Stimulated activated CD4-positive, alpha-beta T cell treated with anti-CD3 and anti-CD28 coated beads, Interleukin-4, amount 100 ng/mL, for 24 hours (primary cell): ENCODE results near the gene PGAM5.
"Not testable (repeated sequence)": the region's sequence is repeated elsewhere in the genome, so short reads cannot be mapped to it uniquely, and the experiment has no call there.

Experiments
- DNase-seq: peaks from one replicate; pipeline ENCODE4 v3.0.0-alpha.2; 2020

The PGAM5 gene

DNA sequence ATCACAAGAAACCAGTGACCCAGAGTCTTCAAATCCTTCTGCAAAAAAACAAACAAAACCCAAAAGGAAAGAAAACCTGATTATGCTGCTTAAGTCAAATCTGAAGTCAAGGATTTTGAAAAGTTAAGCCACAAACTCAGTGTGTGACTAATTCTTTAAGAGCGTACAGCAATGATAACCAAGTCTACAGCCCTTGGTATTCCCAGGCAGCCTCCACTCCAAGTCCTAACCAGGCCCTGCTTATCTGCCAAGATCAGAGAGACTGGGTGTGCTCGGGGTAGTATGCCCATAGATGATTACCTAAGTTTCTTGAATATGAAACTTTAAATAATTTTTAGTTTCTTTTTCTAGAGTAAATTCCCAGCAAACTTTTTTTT lies 13.1 kb downstream of the PGAM5 start:
- DNase-seq: no peak

DNA sequence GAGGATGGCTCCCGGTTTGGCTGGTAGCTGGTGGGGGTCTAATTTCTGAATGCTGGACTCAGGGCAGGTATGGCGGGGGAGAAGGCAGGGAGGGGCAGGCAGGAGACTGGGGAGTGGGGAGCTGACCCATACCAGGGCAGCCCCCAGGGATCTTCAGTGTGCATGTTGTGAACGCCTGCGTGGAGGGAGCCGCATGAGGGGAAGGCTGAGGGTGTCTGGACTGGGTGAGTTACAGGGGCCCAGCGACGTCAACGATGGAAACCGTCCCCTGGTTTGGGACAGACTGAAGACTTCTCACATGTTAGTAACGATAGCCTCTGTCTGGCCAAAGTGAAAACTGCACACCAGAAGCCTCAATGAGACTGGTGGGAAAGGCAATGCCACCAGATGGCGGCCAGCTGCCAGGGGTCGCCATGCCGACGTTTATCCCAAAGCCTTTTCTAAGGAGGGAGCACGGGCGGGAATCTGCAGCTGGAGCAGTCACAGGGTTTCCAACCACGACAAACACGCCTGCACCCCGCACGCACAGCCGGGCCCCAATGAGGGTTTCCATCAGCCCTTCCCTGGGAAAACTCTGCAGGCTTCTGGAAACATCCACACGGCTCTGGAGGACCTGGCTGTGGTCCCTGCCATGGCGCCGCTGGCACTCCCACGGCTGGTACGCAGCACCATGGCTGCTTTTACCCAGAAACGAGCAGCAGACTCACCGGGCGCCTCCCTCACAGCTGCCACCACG lies 14.0 kb downstream of the PGAM5 start:
- DNase-seq: no peak

DNA sequence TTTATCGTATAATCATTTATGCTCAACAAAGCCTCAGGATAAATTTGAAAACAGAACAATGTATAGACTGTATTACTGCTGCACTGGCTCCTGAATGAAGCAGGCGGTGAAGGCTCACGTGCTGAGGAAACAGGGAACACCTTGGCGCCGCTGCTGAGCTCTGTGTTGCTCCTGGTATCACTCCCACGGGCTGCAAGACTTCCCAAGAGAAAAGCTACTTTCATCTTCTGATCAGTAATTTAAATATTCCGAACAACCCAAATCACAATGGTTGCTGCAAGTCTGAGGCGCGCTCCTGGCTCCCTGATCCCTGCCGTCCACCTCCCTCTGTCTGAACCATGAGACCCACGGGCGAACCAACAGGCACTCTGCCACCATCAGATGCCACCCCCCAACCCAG lies 15.7 kb downstream of the PGAM5 start:
- DNase-seq: no peak

DNA sequence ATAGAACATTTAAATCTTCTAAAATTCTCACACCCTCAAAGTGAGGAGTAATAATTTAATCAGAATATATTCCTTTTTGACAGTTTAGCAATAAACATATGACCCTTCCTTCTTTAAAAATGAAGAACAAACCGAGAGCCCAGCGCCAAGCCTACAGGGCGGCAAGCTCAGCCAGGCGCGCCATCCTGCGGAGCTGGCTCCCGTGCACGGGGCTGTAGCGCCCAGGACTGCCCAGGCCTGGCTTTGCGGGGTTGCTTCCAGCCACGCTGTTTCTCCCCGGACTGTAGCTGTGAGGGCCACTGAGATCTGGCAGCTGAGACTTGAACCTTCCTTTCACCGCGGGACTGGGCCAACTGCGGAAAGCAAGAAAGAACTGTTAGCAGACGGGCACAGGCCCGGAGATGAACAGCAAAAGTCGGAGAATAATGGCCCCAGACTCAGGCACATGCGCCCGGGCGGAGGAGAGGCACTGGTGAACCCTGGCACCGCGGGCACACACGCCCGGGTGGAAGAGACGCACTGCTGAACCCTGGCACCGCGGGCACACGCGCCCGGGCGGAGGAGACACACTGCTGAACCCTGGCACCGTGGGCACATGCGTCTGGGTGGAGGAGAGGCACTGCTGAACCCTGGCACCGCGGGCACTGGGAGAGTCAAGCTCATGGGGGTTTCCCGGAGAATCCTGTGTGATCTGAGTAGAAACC lies 16.6 kb downstream of the PGAM5 start:
- DNase-seq: no peak

DNA sequence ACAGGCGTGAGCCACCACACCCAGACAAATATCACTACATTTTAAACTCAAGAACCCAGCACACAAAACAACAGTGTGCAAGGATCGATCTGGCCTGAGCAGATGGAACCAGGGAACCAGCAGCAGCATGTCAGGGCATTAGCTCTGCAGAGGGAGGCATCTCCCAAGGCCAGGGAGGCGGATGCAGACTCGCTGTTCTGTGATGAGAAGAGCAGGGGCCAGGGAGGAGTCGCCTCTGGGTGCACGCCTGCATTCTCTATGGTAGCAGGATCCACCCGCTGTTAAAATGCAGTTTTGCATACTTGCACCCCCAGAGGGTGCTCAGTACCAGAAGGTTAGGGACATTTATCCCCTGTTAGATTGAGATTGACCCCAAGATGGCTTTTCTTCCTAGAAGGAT lies 17.9 kb downstream of the PGAM5 start:
- no peak for DNase-seq

DNA sequence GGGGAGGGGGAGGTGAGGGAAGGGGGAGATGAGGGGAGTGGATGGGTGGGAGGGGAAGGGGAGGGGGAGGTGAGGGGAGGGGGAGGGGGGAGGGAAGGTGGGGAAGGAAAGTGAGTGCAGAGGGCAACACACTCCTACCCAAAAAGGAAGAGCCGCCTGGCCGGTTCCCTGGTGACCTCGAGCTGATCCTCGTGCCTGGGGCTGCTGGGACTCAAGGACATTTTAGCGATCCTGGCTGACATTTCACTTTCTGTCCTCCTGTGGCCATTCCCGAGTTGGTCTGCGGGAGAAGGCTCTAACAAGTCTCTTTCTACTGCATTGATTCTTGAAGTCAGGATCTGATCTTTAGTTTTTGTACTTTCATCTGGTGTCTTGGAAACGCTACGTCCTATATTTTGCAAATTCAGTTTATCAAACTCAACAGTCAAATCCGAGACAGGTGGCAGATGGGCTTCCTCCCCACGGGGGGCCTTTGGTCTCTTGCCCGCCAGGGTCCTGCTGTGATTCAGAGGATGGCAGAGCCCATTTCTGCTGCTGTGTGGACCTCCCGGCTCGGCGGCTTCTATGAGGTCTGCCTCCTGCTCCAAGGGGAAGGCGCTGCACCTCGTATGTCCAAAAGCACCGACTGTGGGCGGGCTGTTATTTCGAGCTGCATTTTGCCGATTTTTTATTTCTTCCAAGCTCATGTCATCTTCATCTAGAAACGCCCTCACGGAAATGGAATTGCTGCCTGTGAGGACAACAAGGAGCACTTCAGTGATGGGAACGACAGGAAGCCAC lies 19.1 kb downstream of the PGAM5 start:
- no peak for DNase-seq

DNA sequence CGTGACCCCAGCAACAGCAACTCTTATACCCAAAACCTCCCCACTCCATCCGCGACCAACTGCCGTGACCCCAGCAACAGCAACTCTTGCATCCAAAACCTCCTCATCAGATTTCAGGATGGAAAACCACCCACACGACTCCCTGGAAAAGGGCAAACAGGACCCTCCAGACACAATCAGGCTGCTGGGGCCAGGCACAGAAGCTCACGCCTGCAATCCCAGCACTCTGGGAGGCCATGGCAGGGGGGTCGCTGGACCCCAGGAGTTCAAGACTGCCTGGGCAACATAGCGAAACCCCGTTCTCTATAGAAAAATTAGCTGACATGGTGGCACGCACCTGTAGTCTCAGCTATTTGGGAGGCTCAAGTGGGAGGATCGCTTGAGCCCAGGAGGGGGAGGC lies 19.7 kb downstream of the PGAM5 start:
- DNase-seq: no peak

DNA sequence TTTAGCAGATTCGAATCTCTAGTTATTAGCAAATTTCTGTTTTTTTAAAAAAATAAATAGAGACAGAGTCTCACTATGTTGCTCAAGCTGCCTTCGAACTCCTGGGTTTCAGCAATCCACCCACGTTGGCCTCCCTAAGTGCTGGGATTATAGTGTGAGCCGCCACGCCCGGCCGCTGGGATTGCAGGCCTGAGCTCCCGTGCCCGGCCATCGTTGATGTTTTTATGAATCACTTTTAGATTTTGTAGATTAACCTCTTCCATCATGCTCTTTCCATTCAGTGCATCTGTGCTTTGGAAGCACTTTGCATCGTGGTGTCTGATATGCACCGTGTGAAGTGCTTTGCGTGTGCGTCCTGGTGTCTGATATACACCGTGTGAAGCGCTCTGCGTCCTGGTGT lies 20.9 kb downstream of the PGAM5 start:
- no peak for DNase-seq

DNA sequence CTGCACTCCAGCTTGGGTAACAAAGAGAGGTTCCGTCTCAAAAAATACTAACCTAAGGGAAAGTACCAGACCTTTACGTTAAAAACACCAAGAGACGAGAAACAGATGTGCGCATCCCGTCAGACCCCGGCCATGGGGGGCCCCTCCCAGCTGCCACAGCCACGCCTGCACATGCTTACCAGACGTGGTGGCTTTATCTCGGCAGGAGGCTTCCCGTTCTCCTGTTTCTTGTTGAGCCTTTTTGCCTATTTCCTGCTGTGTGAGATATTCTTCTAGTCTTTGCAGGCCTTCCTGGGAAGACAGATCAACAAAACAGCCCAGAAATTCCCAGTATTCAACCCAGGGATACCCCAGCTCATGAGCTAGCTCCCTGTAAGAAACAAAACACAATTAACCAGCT lies 23.6 kb downstream of the PGAM5 start:
- DNase-seq: no peak

DNA sequence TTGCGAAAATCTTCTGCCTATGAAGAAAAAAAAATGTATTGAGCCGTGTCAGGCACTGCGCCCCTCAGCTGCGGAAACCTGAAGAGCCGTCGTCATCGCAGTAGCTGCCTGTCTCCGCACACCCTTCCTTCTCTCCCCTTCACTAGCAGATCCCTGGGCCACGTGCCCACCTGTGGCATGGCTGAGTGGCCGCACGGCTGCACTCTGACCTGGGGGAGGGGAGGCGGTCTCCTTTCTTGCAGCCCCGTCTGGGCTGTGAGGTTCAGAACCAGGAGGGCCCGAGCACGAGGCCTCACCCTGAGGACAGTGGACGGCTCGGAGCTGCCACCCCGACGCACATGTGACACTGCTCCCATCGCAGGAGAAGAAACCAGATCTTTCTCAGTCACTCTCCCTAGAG lies 24.9 kb downstream of the PGAM5 start:
- DNase-seq: no peak

DNA sequence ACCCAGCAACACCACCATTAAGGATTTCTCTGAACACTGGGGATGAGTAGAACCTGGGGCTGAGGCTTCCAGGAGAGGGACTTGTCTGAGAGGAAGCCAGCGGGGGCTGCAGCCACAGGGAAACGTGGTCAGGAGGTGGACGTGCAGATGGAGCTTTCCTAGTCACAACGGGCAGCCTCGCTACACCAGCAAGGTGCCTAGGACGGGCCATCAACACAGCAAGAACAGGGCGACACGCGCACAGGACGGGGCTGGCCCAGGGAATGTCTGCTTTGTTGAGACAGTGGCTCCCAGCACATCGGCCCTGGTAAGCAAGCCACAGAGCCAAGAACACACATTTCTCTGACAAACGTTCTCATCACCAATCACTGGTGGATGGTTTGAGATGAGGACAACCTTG lies 25.7 kb downstream of the PGAM5 start:
- no peak for DNase-seq

DNA sequence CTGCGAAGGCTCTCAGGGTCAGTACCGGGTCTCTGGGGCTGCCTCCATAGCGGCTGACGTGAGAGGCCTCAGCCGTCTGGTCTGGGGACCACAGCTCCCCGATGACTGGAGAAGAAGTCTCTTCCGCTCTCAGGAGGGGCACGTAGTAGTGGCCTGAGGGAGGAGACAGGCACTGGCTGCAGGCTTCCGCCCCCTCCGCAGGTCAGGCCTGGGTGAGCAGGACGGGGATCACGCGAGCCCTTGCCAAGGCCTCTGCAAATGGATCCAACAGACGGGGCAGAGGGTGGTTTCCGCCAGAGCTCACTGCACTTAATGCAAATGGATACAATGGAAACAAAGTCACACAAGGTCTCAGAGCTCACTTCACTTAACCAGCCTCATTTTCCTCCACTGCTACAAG lies 26.3 kb downstream of the PGAM5 start:
- DNase-seq: no peak

DNA sequence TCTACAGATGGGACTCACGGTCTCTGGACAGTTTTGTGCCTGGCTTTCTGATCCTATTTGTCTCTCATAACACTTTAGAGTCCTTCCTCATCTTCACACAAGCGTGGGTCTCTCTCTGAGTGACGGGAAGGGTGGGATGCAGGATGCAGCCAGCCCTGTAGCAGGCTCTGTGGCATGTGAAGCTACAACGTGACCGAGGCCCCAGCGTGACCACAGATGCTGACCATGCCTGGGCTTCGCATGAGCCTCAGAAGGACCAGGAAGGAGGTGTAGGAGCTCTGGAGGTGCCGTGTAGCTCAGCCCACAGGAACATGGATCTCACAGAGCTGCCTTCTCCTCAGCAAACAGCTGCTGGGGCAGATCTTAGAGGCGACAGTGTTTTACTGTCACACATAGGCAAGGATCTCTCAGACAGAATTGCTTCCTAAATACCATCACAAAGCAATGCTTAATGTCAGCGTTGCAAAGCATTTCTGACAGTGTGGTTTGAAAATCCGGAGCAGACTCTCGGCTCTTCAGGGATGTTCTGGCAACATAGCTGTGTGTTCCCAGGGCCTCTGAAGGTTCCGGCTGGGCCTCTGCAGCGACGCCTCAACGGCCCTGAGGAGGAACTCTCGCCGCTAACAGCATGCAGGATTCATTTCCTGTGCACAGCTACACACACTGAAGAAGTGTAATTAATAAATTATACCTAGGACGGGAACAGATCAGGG lies 29.1 kb downstream of the PGAM5 start:
- no peak for DNase-seq

DNA sequence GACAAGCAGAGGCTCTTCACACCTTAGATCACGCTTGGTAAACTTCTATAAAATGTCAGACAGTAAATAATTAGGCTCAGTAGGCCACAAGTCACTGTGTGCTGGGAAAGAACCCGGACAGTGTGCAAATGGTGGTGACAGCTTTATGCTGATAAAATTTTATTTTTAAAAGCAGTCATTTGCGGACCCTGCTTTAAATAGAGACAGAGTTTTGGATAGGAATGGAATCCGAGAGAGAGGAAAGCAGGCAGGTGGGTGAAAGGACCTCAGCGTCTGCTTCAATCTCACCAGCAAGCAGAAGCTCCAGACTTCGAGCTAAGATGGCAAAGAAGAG lies 29.6 kb downstream of the PGAM5 start:
- DNase-seq: no peak

DNA sequence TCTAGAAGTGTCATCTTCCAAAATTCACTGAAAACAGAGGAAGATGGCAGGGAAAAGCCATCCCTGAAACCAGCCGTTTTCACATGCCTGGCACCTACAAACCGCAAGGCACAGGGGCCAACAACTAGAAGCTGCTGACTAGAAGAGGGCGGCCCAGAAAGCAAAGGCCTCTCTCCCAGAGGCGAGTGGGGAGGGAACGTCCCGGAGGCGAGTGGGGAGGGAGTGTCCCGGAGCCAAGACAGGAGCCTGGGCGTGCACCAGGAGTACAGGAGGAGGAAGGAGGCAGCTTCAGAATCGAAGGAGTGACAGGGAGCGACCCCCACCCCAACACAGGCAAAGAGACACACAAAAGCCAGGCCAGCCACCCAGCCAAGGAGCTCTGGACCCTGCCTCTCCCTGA lies 30.0 kb downstream of the PGAM5 start:
- no peak for DNase-seq

DNA sequence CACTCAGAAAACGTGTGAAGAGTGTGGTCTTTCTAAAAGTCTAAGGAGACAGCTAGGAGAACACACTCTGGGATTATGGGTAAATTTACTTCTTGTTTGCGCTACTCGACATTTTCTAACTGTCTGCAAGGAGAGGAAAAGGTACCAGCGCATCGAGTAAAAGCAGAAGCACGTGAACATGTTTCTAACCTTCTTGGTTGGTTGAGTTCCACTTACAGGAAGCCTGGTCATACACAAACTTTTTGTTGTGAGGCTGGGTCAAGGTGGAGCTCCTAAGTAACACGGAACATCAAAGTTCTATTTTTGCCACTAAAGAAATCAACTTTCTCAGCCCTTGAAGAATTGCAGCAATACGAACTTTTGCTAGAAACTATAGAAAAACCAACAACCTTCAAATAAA lies 31.0 kb downstream of the PGAM5 start:
- no peak for DNase-seq

DNA sequence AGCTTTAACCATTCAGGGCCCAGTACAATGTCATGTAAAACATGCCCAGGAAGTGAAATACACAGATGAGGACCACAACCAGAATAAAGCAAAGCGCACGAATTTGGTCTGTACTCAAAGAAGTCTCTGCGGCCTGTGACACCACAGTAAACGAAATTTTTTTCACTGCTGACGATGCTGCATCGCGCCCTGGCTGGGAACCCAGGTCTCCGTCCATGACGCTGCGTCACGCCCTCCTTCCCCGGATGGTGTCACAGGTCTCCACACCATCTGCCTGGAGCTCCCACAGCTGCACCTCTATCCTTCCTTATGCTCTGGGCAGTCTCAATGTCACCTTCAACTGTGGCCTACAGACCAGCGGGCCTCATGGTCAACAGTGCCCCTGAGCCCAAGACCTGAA lies 33.2 kb downstream of the PGAM5 start:
- no peak for DNase-seq

DNA sequence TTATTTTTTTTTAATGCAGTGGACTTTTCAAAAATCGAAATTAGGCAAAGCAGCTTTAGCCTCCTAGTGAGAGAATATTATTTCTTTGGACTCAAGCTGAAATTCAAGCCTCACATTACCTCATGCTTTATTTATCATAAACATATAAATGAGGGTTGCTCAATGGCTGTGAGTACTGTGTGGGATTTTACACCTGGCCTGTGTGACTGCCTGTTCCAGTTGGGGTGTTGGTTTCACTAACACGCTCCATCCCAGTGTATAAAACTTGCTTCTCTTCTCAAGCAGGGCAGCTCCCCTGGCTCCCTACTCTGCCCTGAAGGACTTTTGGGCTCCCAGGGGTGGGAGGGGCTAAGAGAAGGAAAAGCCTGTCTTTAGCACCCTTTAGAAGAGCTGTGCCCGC lies 36.0 kb downstream of the PGAM5 start:
- no peak for DNase-seq

DNA sequence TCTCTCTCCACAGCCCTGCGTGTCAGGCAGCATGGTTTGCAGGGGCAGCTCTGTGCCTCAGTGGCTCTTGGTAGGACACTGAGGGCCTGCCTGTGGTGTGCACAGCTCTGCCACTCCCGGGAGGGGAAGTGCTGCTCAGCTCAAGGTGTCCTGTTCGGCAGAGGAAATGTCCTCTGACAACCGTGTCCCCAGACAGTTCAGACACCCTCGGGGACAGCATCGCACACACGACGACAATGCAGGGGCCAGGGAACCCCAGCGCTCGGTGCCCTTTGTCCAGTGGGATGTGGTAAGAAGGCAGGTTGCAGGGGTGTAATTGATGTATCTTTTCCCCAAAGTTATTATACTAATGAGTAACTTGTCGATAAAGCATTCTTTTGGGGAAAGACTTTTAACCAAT lies 36.8 kb downstream of the PGAM5 start:
- no peak for DNase-seq

DNA sequence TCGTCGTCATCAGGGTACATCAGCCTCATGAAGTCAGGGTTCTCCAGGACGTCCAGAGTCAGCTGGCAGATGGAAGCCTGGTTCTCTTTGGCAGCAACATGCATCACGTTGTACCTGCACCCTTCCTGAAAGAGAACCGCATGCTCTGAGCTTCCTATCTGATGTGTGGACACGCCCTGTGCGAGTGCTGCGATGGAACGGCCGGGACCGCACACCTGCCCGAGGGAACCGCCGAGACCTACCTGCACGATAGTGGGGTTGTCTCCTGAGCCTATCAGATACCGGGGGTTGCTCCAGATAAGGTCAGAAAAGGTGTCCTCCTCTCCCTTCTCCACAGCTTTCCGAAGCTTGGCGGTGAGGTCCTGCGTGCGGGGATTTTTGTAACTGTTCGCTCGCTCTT lies 37.3 kb downstream of the PGAM5 start:
- DNase-seq: no peak

DNA sequence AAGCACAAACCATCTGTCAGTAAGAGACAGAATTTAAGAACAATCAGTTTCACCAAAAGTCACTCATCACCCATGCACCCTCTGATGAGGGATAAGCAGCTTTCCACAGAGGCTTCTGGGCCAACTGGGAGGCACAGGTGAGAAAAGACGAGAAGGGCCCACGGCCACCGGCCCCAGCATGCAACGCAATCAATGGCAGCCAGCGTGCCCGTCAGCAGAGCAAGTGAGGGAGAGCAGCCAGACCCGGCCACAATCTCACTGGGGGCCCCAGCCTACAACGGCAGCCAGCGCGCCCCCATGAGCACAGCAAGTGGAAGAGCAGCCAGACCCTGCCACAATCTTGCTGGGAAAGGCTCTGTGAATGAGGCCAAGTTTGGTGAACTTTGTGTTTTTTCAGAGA lies 37.7 kb downstream of the PGAM5 start:
- DNase-seq: no peak

DNA sequence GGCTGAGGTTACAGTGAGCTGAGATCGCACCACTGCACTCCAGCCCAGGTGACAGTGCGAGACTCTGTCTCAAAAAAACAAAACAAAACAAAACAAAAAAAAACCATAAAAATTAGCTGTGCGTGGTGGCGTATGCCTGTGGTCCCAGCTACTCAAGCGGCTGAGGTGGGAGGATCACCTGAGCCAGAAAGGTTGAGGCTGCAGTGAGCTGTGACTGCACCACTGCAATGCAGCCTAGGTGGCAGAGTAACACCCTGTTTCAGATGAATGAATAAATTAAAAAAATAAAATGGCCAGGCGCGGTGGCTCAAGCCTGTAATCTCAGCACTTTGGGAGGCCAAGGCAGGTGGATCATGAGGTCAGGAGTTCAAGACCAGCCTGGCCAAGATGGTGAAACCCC lies 43.0 kb downstream of the PGAM5 start:
- not testable (repeated sequence) for DNase-seq

DNA sequence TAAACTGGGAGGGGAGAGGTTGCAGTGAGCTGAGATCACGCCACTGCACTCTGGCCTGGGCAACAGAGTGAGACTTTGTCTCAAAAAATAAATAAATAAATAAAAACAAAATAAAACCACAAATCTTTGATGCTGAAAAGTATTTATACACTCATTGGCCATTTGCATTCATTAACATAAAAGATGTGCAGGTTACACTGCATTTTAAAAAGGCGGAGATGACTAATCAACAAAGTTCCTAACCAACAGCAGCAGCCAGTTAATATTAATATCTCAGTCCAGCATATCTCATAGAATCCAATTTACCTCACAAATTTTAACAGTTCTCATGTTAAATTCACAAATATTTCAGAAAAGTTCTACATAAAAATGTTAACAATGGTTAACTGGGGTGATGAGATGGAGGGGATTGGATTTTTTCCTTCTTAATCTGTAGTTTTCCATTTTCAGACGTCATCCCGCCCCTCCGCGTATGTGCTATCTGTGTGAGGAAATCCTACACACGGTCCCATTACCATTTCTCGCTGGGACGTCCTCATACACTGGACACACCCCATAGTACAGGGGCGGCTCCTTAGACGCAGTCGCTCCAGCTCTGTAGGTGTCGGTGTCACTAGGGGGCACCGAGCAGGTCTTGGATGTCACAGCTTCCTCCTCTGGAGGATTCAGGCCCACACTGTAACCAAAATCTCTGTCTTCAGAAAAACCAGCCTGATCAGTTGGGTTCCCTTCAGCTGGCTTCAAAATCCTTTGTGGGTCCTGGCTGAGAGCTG lies 43.7 kb downstream of the PGAM5 start:
- no peak for DNase-seq
